H1 (cell line): ENCODE data around the gene DDX31. TPM values are rescaled to one million over a fixed set of nuclear protein-coding genes. Genes with fewer than 3 reads are reported as not detected.

Experiments
- CTCF ChIA-PET: fragments of 300-600 bp; sonication (Branson Sonifier 250); formaldehyde crosslinking; loops from one replicate; lab custom pipeline; 2021; ENCODE audit not compliant: partially characterized antibody; lab: Charles Lee
- POLR2A ChIA-PET: fragments of 300-600 bp; sonication (Branson Sonifier 250); formaldehyde crosslinking; loops from one replicate; lab custom pipeline; 2021; ENCODE audit warnings: inconsistent platforms; ENCODE audit not compliant: partially characterized antibody; lab: Charles Lee
- DNase-seq, 2 experiments: peaks; one replicate each; pipeline versions ENCODE4 v3.0.0 to v3.0.0-alpha.2; 2010 to 2022; ENCODE audit warnings: low spot score in 2 of 2, low read depth in 1 of 2, mixed read lengths in 1 of 2
- FAIRE-seq: peaks from 2 replicates; lab custom pipeline; 2011; peaks lifted over from hg19 to GRCh38; lab: Jason Lieb, UNC
- H2AFZ ChIP-seq: 2 replicates; pipeline ENCODE4 v1.8.1; 2012; ENCODE audit warnings: low read length, inconsistent platforms
- H2AK5ac ChIP-seq: 2 replicates; pipeline ENCODE4 v1.6.1; 2013; ENCODE audit warnings: low read depth, low read length
- H2BK120ac ChIP-seq: replicated peaks from 2 replicates; pipeline ENCODE3; 2013; ENCODE audit warnings: low read depth, low read length, inconsistent platforms
- H2BK12ac ChIP-seq: 2 replicates; pipeline ENCODE4 v1.6.1; 2013; ENCODE audit warnings: low read depth, low read length
- H2BK15ac ChIP-seq: 2 replicates; pipeline ENCODE4 v1.6.1; 2013; ENCODE audit warnings: low read length
- H2BK20ac ChIP-seq: 2 replicates; pipeline ENCODE4 v1.6.1; 2013; ENCODE audit warnings: low read length
- H2BK5ac ChIP-seq: 2 replicates; pipeline ENCODE4 v1.6.1; 2013; ENCODE audit warnings: low read depth, low read length
- H3K14ac ChIP-seq: 2 replicates; pipeline ENCODE4 v1.6.1; 2013; ENCODE audit warnings: inconsistent platforms; ENCODE audit not compliant: insufficient read length
- H3K18ac ChIP-seq: 2 replicates; pipeline ENCODE4 v1.6.1; 2013; ENCODE audit warnings: low read length; ENCODE audit errors: extremely low read depth
- H3K23ac ChIP-seq: 2 replicates; pipeline ENCODE4 v1.6.1; 2013; ENCODE audit warnings: inconsistent platforms; ENCODE audit not compliant: insufficient read length
- H3K23me2 ChIP-seq: 2 replicates; pipeline ENCODE4 v1.6.1; 2013; ENCODE audit warnings: low read depth, low read length
- H3K27ac ChIP-seq: 2 replicates; pipeline ENCODE4 v1.6.1; 2011; ENCODE audit warnings: low read depth, low read length, inconsistent platforms
- H3K27me3 ChIP-seq, 4 experiments: replicated peaks in 1 of 4; 1 replicate in 1 of 4; 2 replicates in 3 of 4; pipeline versions ENCODE4 v1.6.1 to v1.8.1; 2011 to 2013; ENCODE audit warnings: low read length in 3 of 4, mild to moderate bottlenecking in 3 of 4, inconsistent platforms in 2 of 4, mixed read lengths in 2 of 4, moderate library complexity in 1 of 4; ENCODE audit not compliant: control insufficient read depth in 3 of 4, insufficient read depth in 3 of 4; ENCODE audit errors: extremely low read depth in 1 of 4
- H3K36me3 ChIP-seq, 4 experiments: 2 replicates each; pipeline versions ENCODE4 v1.6.1 to v1.8.1; 2011 to 2013; ENCODE audit warnings: mild to moderate bottlenecking in 4 of 4, low read length in 3 of 4, moderate library complexity in 2 of 4, control low read depth in 1 of 4, inconsistent platforms in 1 of 4; ENCODE audit not compliant: insufficient read depth in 4 of 4, control insufficient read depth in 2 of 4
- H3K4ac ChIP-seq: replicated peaks from 2 replicates; pipeline ENCODE3; 2013; ENCODE audit warnings: low read length, low read depth, mixed read lengths, inconsistent platforms; ENCODE audit not compliant: insufficient read length
- H3K4me1 ChIP-seq, 4 experiments: replicated peaks in 1 of 4; 1 replicate in 1 of 4; 2 replicates in 3 of 4; pipeline versions ENCODE4 v1.6.1 to v1.8.1; 2011 to 2013; ENCODE audit warnings: low read length in 3 of 4, inconsistent platforms in 2 of 4, mixed read lengths in 1 of 4; ENCODE audit not compliant: insufficient read depth in 4 of 4, control insufficient read depth in 3 of 4
- H3K4me2 ChIP-seq, 2 experiments: 2 replicates each; pipeline versions ENCODE4 v1.6.1 to v1.8.1; 2011 to 2013; ENCODE audit warnings: low read depth in 2 of 2, low read length in 2 of 2, control low read depth in 1 of 2, inconsistent platforms in 1 of 2, mild to moderate bottlenecking in 1 of 2; ENCODE audit not compliant: insufficient read depth in 1 of 2
- H3K4me3 ChIP-seq, 4 experiments: fragments of 200-600, 300-600 bp in 1 of 4; sonication (generic), shearing (Covaris generic), sonication (Bioruptor Twin) in 1 of 4; 2 replicates each; pipeline versions ENCODE4 v1.5.1 to v1.8.1; 2011 to 2016; ENCODE audit warnings: low read length in 4 of 4, low read depth in 3 of 4, control low read depth in 2 of 4, inconsistent platforms in 2 of 4, mild to moderate bottlenecking in 2 of 4, mixed read lengths in 1 of 4, moderate library complexity in 1 of 4; ENCODE audit not compliant: insufficient read depth in 2 of 4; ENCODE audit errors: extremely low read depth in 1 of 4
- H3K56ac ChIP-seq: replicated peaks from 2 replicates; pipeline ENCODE3; 2013; ENCODE audit warnings: low read depth, mild to moderate bottlenecking, mixed read lengths, low read length, inconsistent platforms; ENCODE audit not compliant: insufficient read length
- H3K79me1 ChIP-seq: 2 replicates; pipeline ENCODE4 v1.6.1; 2013; ENCODE audit warnings: low read depth, low read length, control low read depth
- H3K79me2 ChIP-seq, 2 experiments: 2 replicates each; pipeline versions ENCODE4 v1.6.1 to v1.8.1; 2012 to 2013; ENCODE audit warnings: low read length in 2 of 2, mild to moderate bottlenecking in 2 of 2, inconsistent platforms in 1 of 2; ENCODE audit not compliant: insufficient read depth in 2 of 2, control insufficient read depth in 1 of 2
- H3K9ac ChIP-seq, 4 experiments: replicated peaks in 1 of 4; 1 replicate in 1 of 4; 2 replicates in 3 of 4; pipeline versions ENCODE4 v1.6.1 to v1.8.1; 2011 to 2013; ENCODE audit warnings: low read depth in 3 of 4, low read length in 3 of 4, control low read depth in 2 of 4, mild to moderate bottlenecking in 2 of 4, moderate library complexity in 2 of 4, inconsistent platforms in 1 of 4; ENCODE audit errors: extremely low read depth in 1 of 4
- H3K9me3 ChIP-seq, 2 experiments: 2 replicates each; pipeline versions ENCODE4 v1.6.1 to v1.8.1; 2012 to 2013; ENCODE audit warnings: mild to moderate bottlenecking in 2 of 2, moderate library complexity in 2 of 2, control low read depth in 1 of 2, inconsistent platforms in 1 of 2, low read depth in 1 of 2, low read length in 1 of 2, mixed read lengths in 1 of 2; ENCODE audit not compliant: insufficient read depth in 2 of 2
- H4K20me1 ChIP-seq, 2 experiments: replicated peaks in 1 of 2; 2 replicates each; pipeline versions ENCODE3 to v1.8.1; 2011 to 2013; ENCODE audit warnings: inconsistent platforms in 2 of 2, low read length in 2 of 2, mild to moderate bottlenecking in 1 of 2; ENCODE audit not compliant: insufficient read depth in 2 of 2, control insufficient read depth in 1 of 2
- H4K5ac ChIP-seq: 2 replicates; pipeline ENCODE4 v1.6.1; 2013; ENCODE audit warnings: low read length, low read depth, mixed read lengths, inconsistent platforms; ENCODE audit not compliant: insufficient read length
- H4K8ac ChIP-seq: 2 replicates; pipeline ENCODE4 v1.8.0; 2013; ENCODE audit warnings: mild to moderate bottlenecking, moderate library complexity, low read length, inconsistent platforms; ENCODE audit not compliant: insufficient read depth; ENCODE audit errors: extremely low read depth
- H4K91ac ChIP-seq: replicated peaks from 2 replicates; pipeline ENCODE3; 2013; ENCODE audit warnings: low read length, mixed read lengths, inconsistent platforms; ENCODE audit not compliant: insufficient read length
- CREB1 ChIP-seq: IDR thresholded peaks from 2 replicates; pipeline ENCODE4 v1.6.1; 2012; ENCODE audit warnings: inconsistent platforms
- KDM5A ChIP-seq: fragments of 200-600 bp; IDR thresholded peaks from 2 replicates; pipeline ENCODE4 v1.7.1; 2012; ENCODE audit warnings: mild to moderate bottlenecking, low read length, inconsistent platforms, mixed read lengths
- RXRA ChIP-seq: IDR thresholded peaks from 2 replicates; pipeline ENCODE4 v1.6.1; 2011; ENCODE audit warnings: low read depth, mild to moderate bottlenecking, low read length, moderate library complexity; ENCODE audit not compliant: insufficient read depth
- SUZ12 ChIP-seq: fragments of 200-600 bp; sonication (generic); IDR thresholded peaks from 2 replicates; pipeline ENCODE4 v1.6.1; 2012; ENCODE audit warnings: mild to moderate bottlenecking, inconsistent platforms, low read length, moderate library complexity, mixed read lengths
- WGBS, 2 experiments: shearing (Covaris generic) in 1 of 2; methylation state at CpG; one replicate each; pipeline versions ENCODE4 v1.1.6 to v1.1.7; 2013 to 2015; ENCODE audit warnings: low lambda C conversion rate in 2 of 2, mixed read lengths in 2 of 2, inconsistent platforms in 1 of 2, low coverage in 1 of 2, missing lambda C conversion rate in 1 of 2; ENCODE audit not compliant: insufficient replicate concordance in 2 of 2, insufficient coverage in 1 of 2, insufficient read length in 1 of 2; ENCODE audit errors: extremely low coverage in 1 of 2, missing lambda C conversion rate in 1 of 2; 5-methylcytosine and 5-hydroxymethylcytosine counted together
- polyA plus RNA-seq, 7 experiments: library from polyadenylated mRNA; depleted of rRNA in 3 of 7; stranded (reverse) in 5 of 7; unstranded in 2 of 7; fragments of >200 nt in 5 of 7; fragments of 200-250 nt in 2 of 7; gene quantifications; 1 replicate in 5 of 7; 2 replicates in 1 of 7; 4 replicates in 1 of 7; pipeline versions ENCODE4 v1.2.1 to v1.2.3, GENCODE V29; 2011 to 2013; ENCODE audit warnings: missing spikeins in 2 of 7, mixed read lengths in 2 of 7
- total RNA-seq: library from RNA; stranded (reverse); fragmentation: NEBNext Ultra II Directional; extraction: Animal tissue kit (Norgen Biotek cat#: 25700); gene quantifications from 2 replicates; pipeline ENCODE4 v1.2.1, GENCODE V29; 2021
- TF ChIP-seq, protein P1 (sequence below): IDR thresholded peaks from 2 replicates; pipeline ENCODE4 v1.6.1; 2012; ENCODE audit warnings: low read length, inconsistent platforms

DDX31 gene
- total and polyA plus RNA-seq, 2 of the 8 experiments (the other 6 are each of a cell fraction or from before 2014, with no cell fraction given) = 9.5 to 23.7 TPM

DNA sequence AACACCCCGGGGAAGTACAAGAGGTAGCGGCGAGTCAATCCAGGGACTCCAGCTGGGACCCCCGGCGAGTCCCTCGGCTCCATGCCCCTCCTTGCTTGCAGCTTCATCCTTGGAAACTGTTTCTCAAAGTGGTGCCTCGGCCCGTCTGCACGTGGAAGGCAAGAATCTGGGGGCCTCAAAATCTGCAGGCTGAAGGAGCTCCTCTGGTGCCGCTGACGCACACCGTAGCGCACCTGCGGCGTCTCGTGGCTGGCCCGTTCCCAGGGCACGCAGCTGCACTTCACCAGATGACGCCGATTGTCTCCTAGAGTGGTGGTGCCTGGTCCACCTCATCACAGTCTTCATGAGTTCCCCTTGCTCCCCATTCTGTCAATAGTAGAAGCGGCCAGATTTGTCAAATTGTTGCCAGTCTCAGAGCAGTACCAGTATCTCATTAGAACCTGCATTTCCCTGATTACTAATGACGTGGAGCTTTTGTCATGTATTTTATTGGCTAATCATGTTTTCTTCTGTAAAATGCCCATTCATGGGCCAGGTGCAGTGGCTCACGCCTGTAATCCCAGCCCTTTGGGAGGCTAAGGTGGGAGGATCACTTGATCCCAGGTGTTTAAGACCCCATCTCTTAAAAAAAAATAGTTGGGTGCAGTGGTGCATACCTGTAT, 39.1 kb upstream of the DDX31 start:
- no peak overlapping the region for H3K23ac ChIP-seq
- H3K79me1 ChIP-seq = no peaks in the 10 kb centered on the region
- H3K4me3 ChIP-seq = no peak overlapping the region
- H2BK12ac ChIP-seq = no peak overlapping the region
- no peak overlapping the region for H3K9ac ChIP-seq
- no peak overlapping the region for H2BK5ac ChIP-seq
- H2AK5ac ChIP-seq = no peak overlapping the region
- DNase-seq (no peak), FAIRE-seq (no peak)
- H2AFZ ChIP-seq = no peak overlapping the region; the same call in 1 of the 2 replicates
- H3K4me2 ChIP-seq = no peak overlapping the region
- 0 out of 4 replicates have a peak, but pooled peaks cover 0 to 4% of the 10 kb centered on the region in 2 experiments for H3K9me3 ChIP-seq
- no peak overlapping the region for H2BK15ac ChIP-seq
- H3K4me1 ChIP-seq = no peaks in the 10 kb centered on the region
- no peaks in the 10 kb centered on the region for H3K23me2 ChIP-seq
- no peaks in the 10 kb centered on the region for H3K36me3 ChIP-seq
- H2BK120ac ChIP-seq = no peak overlapping the region
- no peak overlapping the region for H3K4ac ChIP-seq
- CTCF ChIA-PET = interaction anchor here (0.8 to 3.4 kb wide), 4 partner anchors 14 to 61 kb away, joined by 3 to 13 read pairs (median 4); no protein-coding TSS in a partner anchor
- H3K27ac ChIP-seq = no peak overlapping the region
- H3K79me2 ChIP-seq = no peaks in the 10 kb centered on the region
- no peak overlapping the region for H2BK20ac ChIP-seq
- H3K27me3 ChIP-seq = no peaks in the 10 kb centered on the region
- WGBS, 2 experiments = 91% methylated on average over 20 of the region's 23 CpGs; no CpG with 5 or more reads in 1 of the 2 experiments
- H3K14ac ChIP-seq = no peak overlapping the region
- no peak overlapping the region for H3K18ac ChIP-seq
- TF ChIP-seq CREB1 (no peak), KDM5A (no peak), RXRA (no peak), SUZ12 (no peak)
- TF ChIP-seq, protein P1, sequence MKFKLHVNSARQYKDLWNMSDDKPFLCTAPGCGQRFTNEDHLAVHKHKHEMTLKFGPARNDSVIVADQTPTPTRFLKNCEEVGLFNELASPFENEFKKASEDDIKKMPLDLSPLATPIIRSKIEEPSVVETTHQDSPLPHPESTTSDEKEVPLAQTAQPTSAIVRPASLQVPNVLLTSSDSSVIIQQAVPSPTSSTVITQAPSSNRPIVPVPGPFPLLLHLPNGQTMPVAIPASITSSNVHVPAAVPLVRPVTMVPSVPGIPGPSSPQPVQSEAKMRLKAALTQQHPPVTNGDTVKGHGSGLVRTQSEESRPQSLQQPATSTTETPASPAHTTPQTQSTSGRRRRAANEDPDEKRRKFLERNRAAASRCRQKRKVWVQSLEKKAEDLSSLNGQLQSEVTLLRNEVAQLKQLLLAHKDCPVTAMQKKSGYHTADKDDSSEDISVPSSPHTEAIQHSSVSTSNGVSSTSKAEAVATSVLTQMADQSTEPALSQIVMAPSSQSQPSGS = no peak
- H3K56ac ChIP-seq = no peak overlapping the region
- POLR2A ChIA-PET = interaction anchor here (0.9 kb wide), 1 partner anchor 17 kb away, joined by 4 read pairs; no protein-coding TSS in a partner anchor
- H4K91ac ChIP-seq = no peak overlapping the region
- H4K20me1 ChIP-seq = peaks cover 0 to 2% of the 10 kb centered on the region in 2 experiments
- no peak overlapping the region for H4K8ac ChIP-seq
- H4K5ac ChIP-seq = no peak overlapping the region
